Endothelial cell of umbilical vein (primary cell): ENCODE measurements around the gene SPTBN5. TPM values are rescaled to one million over a fixed set of nuclear protein-coding genes. Genes with fewer than 3 reads are reported as not detected.

Experiments used
- BruUV-seq: library from RNA; stranded (reverse); fragments of 400-500 nt; replicated peaks from 2 replicates; lab custom pipeline; 2021; lab: Mats Ljungman, UMichigan
- CTCF ChIA-PET: fragments of 300-600, 350-600 bp; sonication (Branson Sonifier 250); formaldehyde crosslinking; loops from one replicate; lab custom pipeline; 2021; ENCODE audit warnings: antibody characterized with exemption, inconsistent platforms; lab: Charles Lee
- POLR2A ChIA-PET: fragments of 300-600, 350-600 bp; sonication (Branson Sonifier 250); formaldehyde crosslinking; loops from one replicate; lab custom pipeline; 2021; ENCODE audit warnings: antibody characterized with exemption, inconsistent platforms; lab: Charles Lee
- DNase-seq: peaks from one replicate; pipeline ENCODE4 v3.0.0-alpha.2; 2011; ENCODE audit warnings: low read depth, low spot score
- FAIRE-seq: peaks from 2 replicates; lab custom pipeline; 2011; peaks lifted over from hg19 to GRCh38; lab: Jason Lieb, UNC
- H2AFZ ChIP-seq: 2 replicates; pipeline ENCODE4 v1.6.0; 2012; ENCODE audit warnings: low read depth, low read length, control low read depth, inconsistent platforms
- H3K27ac ChIP-seq: 2 replicates; pipeline ENCODE4 v1.5.1; 2011; ENCODE audit warnings: low read depth, mild to moderate bottlenecking, control low read depth, low read length, moderate library complexity; ENCODE audit not compliant: insufficient read depth
- H3K27me3 ChIP-seq, 2 experiments: 2 replicates each; pipeline versions ENCODE4 v1.6.0 to v1.6.1; 2011; ENCODE audit warnings: low read length in 2 of 2, mixed read lengths in 1 of 2; ENCODE audit not compliant: control insufficient read depth in 2 of 2, insufficient read depth in 2 of 2
- H3K36me3 ChIP-seq, 2 experiments: 2 replicates in 1 of 2; 3 replicates in 1 of 2; pipeline ENCODE4 v1.5.1; 2011; ENCODE audit warnings: low read length in 2 of 2, mild to moderate bottlenecking in 1 of 2, moderate library complexity in 1 of 2; ENCODE audit not compliant: control insufficient read depth in 2 of 2, insufficient read depth in 2 of 2; ENCODE audit errors: extremely low read depth in 1 of 2
- H3K4me1 ChIP-seq: 3 replicates; pipeline ENCODE4 v1.5.1; 2011; ENCODE audit warnings: mild to moderate bottlenecking, low read length; ENCODE audit not compliant: control insufficient read depth, insufficient read depth; ENCODE audit errors: extremely low read depth
- H3K4me2 ChIP-seq: 2 replicates; pipeline ENCODE4 v1.6.1; 2011; ENCODE audit warnings: low read length, control low read depth, mixed read lengths; ENCODE audit not compliant: insufficient read depth
- H3K4me3 ChIP-seq, 3 experiments: fragments of 200-600 bp in 1 of 3; sonication (generic), shearing (Covaris generic) in 1 of 3; replicated peaks in 1 of 3; 2 replicates each; pipeline ENCODE4 v1.5.1; 2011 to 2016; ENCODE audit warnings: control low read depth in 3 of 3, low read length in 3 of 3, mild to moderate bottlenecking in 2 of 3, inconsistent platforms in 1 of 3, low read depth in 1 of 3, moderate library complexity in 1 of 3; ENCODE audit not compliant: insufficient read depth in 1 of 3
- H3K79me2 ChIP-seq: 2 replicates; pipeline ENCODE4 v1.6.0; 2012; ENCODE audit warnings: low read length, inconsistent platforms; ENCODE audit not compliant: control insufficient read depth, insufficient read depth
- H3K9ac ChIP-seq: replicated peaks from 2 replicates; pipeline ENCODE3; 2011; ENCODE audit warnings: low read length, control low read depth; ENCODE audit not compliant: insufficient read depth; ENCODE audit errors: extremely low read depth
- H3K9me1 ChIP-seq: replicated peaks from 3 replicates; pipeline ENCODE4 v1.6.0; 2011; ENCODE audit warnings: mild to moderate bottlenecking, low read length; ENCODE audit not compliant: control insufficient read depth, insufficient read depth; ENCODE audit errors: extremely low read depth
- H3K9me3 ChIP-seq: replicated peaks from 2 replicates; pipeline ENCODE4 v1.5.1; 2012; ENCODE audit warnings: low read length, inconsistent platforms; ENCODE audit not compliant: control insufficient read depth, insufficient read depth
- H4K20me1 ChIP-seq: replicated peaks from 2 replicates; pipeline ENCODE3; 2011; ENCODE audit warnings: mild to moderate bottlenecking, low read length; ENCODE audit not compliant: control insufficient read depth, insufficient read depth; ENCODE audit errors: extremely low read depth
- EZH2 ChIP-seq: IDR thresholded peaks from 2 replicates; pipeline ENCODE4 v1.6.1; 2012; ENCODE audit warnings: borderline replicate concordance, low read depth, mild to moderate bottlenecking, moderate library complexity, low read length, inconsistent platforms; ENCODE audit not compliant: severe bottlenecking
- FOS ChIP-seq: IDR thresholded peaks from 2 replicates; pipeline ENCODE4 v1.6.1; 2011; ENCODE audit warnings: mild to moderate bottlenecking, low read length, moderate library complexity, borderline replicate concordance; ENCODE audit not compliant: insufficient read depth
- GATA2 ChIP-seq: IDR thresholded peaks from 2 replicates; pipeline ENCODE4 v1.7.0; 2011; ENCODE audit warnings: low read depth, mild to moderate bottlenecking, moderate library complexity, mixed read lengths, low read length; ENCODE audit not compliant: insufficient read length, insufficient read depth
- JUN ChIP-seq: IDR thresholded peaks from 2 replicates; pipeline ENCODE4 v1.6.1; 2011; ENCODE audit warnings: borderline replicate concordance, low read depth; ENCODE audit not compliant: insufficient read length, insufficient read depth
- MYC ChIP-seq: IDR thresholded peaks from one replicate; pipeline ENCODE4 v1.6.1; 2011; ENCODE audit warnings: mild to moderate bottlenecking, low read depth, low read length
- POLR2A ChIP-seq: IDR thresholded peaks from 2 replicates; pipeline ENCODE4 v1.6.1; 2012; ENCODE audit warnings: low read depth, mild to moderate bottlenecking, control low read depth, low read length
- POLR2AphosphoS5 ChIP-seq: IDR thresholded peaks from 2 replicates; pipeline ENCODE4 v1.6.1; 2012; ENCODE audit warnings: low read depth, mild to moderate bottlenecking, control low read depth, low read length, moderate library complexity; ENCODE audit not compliant: insufficient read depth
- dilution Hi-C: fragments of 300-500 bp; cut with MboI; formaldehyde crosslinking; loops from one replicate; pipeline ENCODE4 v1.15.0; 2019; ENCODE audit warnings: low sequenced_read_pairs; ENCODE audit not compliant: extremely low pct_ligation_motif_present
- intact Hi-C: fragments of 100-400 bp; cut with micrococcal nuclease; formaldehyde crosslinking; loops from one replicate; pipeline ENCODE4 v1.10.0; 2022
- polyA plus RNA-seq, 4 experiments: library from polyadenylated mRNA; depleted of rRNA in 3 of 4; stranded (reverse) in 3 of 4; unstranded in 1 of 4; fragments of >200 nt; gene quantifications; 2 replicates each; pipeline versions ENCODE4 v1.2.1 to v1.2.3, GENCODE V29; 2011 to 2012; ENCODE audit warnings: missing spikeins in 1 of 4
- total RNA-seq: library from RNA; stranded (reverse); gene quantifications from 2 replicates; pipeline ENCODE4 v1.2.3, GENCODE V29; 2021
- TF ChIP-seq, protein P1 (sequence below): IDR thresholded peaks from 2 replicates; pipeline ENCODE4 v1.6.1; 2011; ENCODE audit not compliant: insufficient read depth, insufficient read length
- TF ChIP-seq, protein P2 (sequence below), 2 donors: IDR thresholded peaks; 1 replicate in 1 of 2; 2 replicates in 1 of 2; pipeline ENCODE4 v1.5.1; 2011; ENCODE audit warnings: low read length in 2 of 2, mild to moderate bottlenecking in 2 of 2, moderate library complexity in 2 of 2, control low read depth in 1 of 2, inconsistent platforms in 1 of 2, low read depth in 1 of 2; ENCODE audit not compliant: insufficient read depth in 1 of 2; ENCODE audit errors: extremely low read depth in 1 of 2

SPTBN5 gene
- total and polyA plus RNA-seq, 2 donors (not counting 3 experiments of a cell fraction or from before 2014, with no cell fraction given) = 12.0 to 19.0 TPM

DNA sequence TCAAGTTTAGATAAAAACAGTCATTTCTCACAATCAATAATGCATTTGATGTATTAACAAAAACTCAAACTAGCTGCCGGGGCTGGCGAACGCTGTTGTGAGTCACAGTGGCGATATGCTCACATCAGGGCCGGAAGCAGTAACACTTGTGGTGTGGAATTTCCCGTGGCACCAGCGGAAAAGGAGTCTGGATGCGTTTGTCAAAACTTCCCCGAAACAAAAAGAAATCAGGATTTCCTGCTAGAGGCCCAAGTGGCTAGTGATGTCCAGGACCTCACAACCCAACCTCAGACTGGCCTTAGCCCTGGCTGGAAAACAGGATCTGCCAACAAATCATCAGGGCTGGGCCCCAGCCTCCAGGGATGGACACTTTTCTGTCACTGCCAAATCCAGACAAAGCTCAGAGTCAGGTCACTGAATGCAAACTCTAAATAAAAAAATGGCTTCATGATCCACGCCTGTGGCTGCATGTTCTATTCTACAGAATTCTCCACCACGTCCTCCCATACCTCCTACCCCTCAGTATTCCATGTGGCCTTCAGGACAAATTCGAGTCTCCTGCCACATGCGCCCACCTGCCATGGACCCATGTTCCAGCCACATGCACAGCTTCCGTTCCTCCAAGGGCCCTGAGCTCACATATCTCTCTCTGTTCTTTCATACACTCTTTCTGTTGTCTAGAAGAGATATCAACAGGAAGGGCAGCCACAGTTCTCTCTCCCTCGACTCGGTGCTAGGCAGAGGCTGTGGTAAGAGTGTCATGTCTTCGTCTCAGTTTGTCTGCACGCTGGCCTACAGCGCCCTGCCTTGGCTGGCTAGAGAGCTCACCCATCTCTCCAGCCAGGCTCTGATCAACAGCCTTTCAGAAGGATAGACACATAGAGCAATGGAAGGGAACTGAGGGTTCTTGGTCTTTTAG lies 43.1 kb upstream of the SPTBN5 start:
- Histone ChIP-seq H3K9me3 (no peaks in the 10 kb centered on the region), H3K27ac (peak overlapping the region; percentile 99), H2AFZ (no peak overlapping the region), H3K9me1 (no peaks in the 10 kb centered on the region), H3K36me3 (peaks cover 7 to 11% of the 10 kb centered on the region in 2 experiments), H3K4me3 (no peak overlapping the region), H4K20me1 (no peaks in the 10 kb centered on the region), H3K79me2 (peaks cover 63% of the 10 kb centered on the region), H3K4me2 (peak overlapping the region; percentile 70), H3K9ac (peak overlapping the region; percentile 83), H3K4me1 (peaks cover 96% of the 10 kb centered on the region), H3K27me3 (no peaks in the 10 kb centered on the region)
- TSS peak; percentile 37 for BruUV-seq
- POLR2A ChIA-PET = interaction anchor here (0.9 to 1.7 kb wide), 4 partner anchors 21 to 35 kb away, joined by 4 to 11 read pairs (median 5); partner anchors contain the start of gene EHD4
- DNase-seq (peak; percentile 97), FAIRE-seq (peak; percentile 89)
- TF ChIP-seq JUN (peak; percentile 82), MYC (peak; percentile 29), EZH2 (no peak), POLR2AphosphoS5 (peak; percentile 97), FOS (peak; percentile 92), GATA2 (peak; percentile 85), POLR2A (peak; percentile 85)
- TF ChIP-seq, protein P1, sequence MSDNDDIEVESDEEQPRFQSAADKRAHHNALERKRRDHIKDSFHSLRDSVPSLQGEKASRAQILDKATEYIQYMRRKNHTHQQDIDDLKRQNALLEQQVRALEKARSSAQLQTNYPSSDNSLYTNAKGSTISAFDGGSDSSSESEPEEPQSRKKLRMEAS = no peak
- TF ChIP-seq, protein P2, sequence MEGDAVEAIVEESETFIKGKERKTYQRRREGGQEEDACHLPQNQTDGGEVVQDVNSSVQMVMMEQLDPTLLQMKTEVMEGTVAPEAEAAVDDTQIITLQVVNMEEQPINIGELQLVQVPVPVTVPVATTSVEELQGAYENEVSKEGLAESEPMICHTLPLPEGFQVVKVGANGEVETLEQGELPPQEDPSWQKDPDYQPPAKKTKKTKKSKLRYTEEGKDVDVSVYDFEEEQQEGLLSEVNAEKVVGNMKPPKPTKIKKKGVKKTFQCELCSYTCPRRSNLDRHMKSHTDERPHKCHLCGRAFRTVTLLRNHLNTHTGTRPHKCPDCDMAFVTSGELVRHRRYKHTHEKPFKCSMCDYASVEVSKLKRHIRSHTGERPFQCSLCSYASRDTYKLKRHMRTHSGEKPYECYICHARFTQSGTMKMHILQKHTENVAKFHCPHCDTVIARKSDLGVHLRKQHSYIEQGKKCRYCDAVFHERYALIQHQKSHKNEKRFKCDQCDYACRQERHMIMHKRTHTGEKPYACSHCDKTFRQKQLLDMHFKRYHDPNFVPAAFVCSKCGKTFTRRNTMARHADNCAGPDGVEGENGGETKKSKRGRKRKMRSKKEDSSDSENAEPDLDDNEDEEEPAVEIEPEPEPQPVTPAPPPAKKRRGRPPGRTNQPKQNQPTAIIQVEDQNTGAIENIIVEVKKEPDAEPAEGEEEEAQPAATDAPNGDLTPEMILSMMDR (IDR thresholded peaks at IDR 0.05; ENCODE audit: extremely low read depth in 1 of 2, insufficient read depth in 1 of 2, low read depth in 1 of 2, low read length in 2 of 2) = no peak
- intact Hi-C loops (loop anchor here (1.0 kb wide), 4 partner anchors 7 to 35 kb away; partner anchors contain the start of gene EHD4), dilution Hi-C loops (no loop called here)
- CTCF ChIA-PET = interaction anchor here (0.8 to 5.9 kb wide), 12 partner anchors 7 to 164 kb away, joined by 3 to 44 read pairs (median 4); partner anchors contain the start of gene EHD4
